Activated CD4-positive, alpha-beta T cell treated with anti-CD3 and anti-CD28 coated beads for 48 hours (primary cell): Measurements from ENCODE around the gene FRMD5.
"Not testable (repeated sequence)": the region's sequence is repeated elsewhere in the genome, so short reads cannot be mapped to it uniquely, and the experiment has no call there.

Source experiments
- DNase-seq: peaks from one replicate; pipeline ENCODE4 v3.0.0-alpha.2; 2020

The FRMD5 gene

DNA sequence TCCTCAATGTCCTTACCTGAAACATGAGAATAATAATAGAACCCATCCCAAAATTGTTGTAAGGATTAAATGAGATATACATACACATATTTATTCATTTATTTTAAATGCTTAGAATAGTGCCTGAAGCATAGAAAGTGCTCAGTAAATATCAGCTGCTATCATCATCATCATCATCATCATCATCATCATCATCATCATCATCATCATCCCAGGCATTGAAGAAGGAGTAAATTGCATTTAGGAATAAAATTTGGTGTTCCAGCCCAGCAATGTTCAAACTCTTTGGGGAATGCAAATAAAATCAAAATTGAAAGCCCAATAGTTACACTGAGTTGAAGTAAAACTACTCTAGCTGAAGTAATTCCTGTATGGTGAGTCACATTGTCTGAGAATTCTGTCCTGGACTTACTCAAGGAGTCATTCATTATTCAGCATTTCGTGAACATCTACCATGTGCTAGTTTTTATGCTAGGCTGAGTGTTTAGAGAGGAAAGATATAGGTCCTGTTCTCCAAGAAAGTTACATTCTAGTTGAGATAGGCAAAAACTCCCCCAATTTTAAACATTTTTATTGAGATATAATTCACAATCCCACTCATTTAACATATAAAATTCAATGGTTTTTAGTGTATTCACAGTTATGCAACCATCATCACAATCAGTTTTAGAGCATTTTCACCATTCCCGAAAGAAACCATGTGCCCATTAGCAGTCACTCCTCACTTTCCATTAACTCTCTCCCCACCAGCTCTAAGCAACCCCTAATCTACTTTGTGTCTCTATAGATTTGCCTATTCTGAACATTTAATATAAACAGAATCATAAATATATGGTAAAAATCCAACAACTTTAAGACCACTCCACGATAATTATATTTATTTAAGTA, 107.2 kb downstream of the FRMD5 start:
- DNase-seq: no peak

GRCh38 chr15:44084770-44085169, 110.3 kb downstream of the FRMD5 start:
- DNase-seq: no peak

- no peak for DNase-seq
These were observed 110.9 kb downstream of the FRMD5 start for GRCh38 chr15:44084171-44084570.

- DNase-seq: no peak
These were observed 112.4 kb downstream of the FRMD5 start for GRCh38 chr15:44082558-44083157.

GRCh38 chr15:44081026-44082013, 113.8 kb downstream of the FRMD5 start:
- DNase-seq: no peak

DNA sequence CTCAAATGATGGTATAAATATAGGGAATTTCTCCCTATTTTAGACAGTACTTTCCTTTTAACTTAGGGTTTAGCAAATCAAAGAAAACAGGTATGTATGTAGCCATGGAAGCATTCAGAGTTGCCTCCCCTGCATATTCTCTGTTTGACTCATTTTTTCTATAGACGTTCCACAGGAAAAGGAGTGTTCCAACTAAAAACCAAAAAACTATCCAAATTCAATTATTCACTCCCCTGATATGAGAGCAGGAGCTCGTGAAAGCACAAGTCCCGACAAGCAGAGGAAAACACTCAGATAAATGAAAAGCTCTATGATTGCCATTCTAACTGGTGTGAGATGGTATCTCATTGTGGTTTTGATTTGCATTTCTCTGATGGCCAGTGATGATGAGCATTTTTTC, 119.5 kb downstream of the FRMD5 start:
- no peak for DNase-seq

- DNase-seq: no peak
These were observed 125.6 kb downstream of the FRMD5 start for GRCh38 chr15:44069489-44069888.

DNA sequence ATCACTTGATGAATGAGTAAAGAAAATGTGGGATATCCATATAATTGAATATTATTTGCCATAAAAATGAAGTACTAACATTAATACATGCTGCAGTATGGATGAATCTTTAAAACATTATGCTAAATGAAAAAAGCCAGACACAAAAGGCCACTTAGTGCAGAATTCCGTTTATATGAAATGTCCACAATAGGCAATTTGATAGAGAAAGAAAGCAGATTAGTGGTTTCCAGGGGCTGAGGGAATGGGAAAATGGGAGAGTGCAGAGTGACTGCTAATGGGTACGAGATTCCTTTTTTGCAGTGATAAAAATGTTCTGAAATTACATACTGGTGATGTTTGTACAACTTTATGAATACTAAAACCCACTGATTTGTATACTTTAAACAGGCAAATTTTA, 126.7 kb downstream of the FRMD5 start:
- no peak for DNase-seq

- DNase-seq: peak; percentile 73
These were observed 128.8 kb downstream of the FRMD5 start for GRCh38 chr15:44066211-44066827.

DNA sequence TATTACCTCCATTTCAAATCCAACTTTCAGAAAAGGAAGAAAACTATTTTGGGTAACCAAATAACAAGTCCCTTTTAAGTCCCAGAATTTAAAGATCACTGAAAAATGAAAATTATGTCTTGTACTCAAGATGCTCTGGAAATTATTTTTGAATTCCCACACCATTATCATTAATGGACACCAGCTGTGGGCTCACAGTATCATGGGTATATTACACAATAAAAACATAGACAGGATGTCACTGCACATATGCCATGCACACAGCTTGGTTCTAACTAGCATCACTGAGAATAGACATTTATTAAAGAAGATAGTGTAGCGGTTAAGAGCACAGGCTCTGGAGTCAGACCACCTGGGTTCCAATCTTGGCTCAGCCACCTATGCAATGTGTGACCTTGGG, 130.4 kb downstream of the FRMD5 start:
- DNase-seq: no peak

GRCh38 chr15:44058126-44058525, 136.9 kb downstream of the FRMD5 start:
- DNase-seq: no peak

- no peak for DNase-seq
These were observed 149.4 kb downstream of the FRMD5 start for GRCh38 chr15:44045661-44046060.

- DNase-seq: no peak
These were observed 149.9 kb downstream of the FRMD5 start for GRCh38 chr15:44045217-44045616.

- no peak for DNase-seq
These were observed 156.3 kb downstream of the FRMD5 start for GRCh38 chr15:44038755-44039191.

DNA sequence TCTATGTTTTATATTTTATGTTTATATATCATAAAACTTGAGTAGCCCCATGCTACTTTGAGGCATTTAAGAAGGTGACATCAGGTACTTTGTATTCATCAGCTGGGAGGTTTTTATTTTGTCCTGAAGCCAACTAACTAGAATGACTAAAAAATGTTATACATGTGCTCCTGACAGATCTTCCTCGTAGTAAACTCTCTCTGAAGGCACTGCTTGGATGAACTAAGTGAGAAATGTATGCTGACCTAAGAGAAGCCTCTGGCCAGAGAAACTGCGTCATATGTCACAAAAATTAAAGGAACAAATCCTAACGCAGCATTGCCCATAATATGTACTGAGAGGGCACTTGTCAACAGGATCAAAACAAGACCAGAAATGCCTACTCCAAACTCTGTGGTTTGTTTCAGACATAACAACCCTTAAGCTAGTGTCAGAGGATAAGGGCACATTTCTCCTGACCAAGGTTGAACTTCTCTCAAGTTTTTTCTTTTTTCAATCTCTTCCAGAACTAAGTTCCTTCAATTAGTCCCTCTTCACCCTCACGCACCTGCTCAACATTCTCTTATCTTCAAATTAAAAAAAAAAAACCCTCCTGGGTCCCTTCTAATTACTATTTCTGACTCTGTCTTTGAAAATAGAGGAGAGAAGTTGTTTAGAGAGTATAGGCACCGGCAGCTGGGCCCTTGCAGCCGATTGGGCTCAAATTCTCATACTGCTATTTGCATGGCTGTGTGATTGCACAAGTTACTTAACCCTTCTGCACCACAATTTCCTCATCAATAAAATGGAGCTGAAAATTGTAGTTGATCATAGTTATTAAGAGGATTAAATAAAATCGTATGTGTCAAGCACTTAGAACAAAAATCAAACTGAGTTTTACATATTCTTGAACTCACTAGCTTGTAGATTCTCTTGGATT, 159.0 kb downstream of the FRMD5 start:
- no peak for DNase-seq

- no peak for DNase-seq
These were observed 160.0 kb downstream of the FRMD5 start for GRCh38 chr15:44034933-44035624.

DNA sequence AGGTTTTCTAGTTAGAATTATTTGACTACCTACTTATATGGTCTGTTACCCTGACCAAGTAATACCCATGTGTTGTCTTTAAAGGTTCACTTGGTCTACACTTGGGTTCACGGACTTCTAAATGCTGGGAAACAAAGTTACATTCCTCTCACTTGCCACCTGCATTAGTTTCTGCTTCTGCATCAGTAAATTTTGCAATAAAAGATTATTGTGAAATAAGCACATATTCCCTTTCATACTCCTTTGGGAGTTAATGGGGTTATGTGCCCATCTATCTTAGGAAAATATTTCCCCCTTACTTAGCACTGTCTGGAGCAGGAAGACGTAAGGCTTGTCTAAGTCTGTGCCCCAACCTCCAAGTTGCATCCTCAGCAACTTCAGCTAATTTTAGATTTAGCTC, 160.7 kb downstream of the FRMD5 start:
- DNase-seq: no peak

- no peak for DNase-seq
These were observed 161.2 kb downstream of the FRMD5 start for GRCh38 chr15:44033894-44034293.

DNA sequence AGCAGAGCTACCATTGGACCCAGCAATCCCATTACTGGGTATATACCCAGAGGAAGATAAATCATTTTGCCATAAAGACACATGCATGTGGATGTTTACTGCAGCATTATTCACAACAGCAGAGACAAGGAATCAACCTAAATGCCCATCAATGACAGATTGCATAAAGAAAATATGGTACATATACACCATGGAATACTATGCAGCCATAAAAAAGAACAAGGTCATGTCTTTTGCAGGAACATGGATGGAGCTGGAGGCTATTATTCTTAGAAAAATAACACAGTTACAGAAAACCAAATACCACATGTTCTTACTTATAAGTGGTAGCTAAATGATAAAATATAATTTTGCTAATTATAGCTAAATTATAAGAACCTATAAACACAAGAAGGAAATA, 162.3 kb downstream of the FRMD5 start:
- not testable (repeated sequence) for DNase-seq

GRCh38 chr15:44029940-44030568, 165.0 kb downstream of the FRMD5 start:
- no peak for DNase-seq
